GM19324 (cell line): ENCODE results near the gene LYPD6.

Experiments
- ATAC-seq: cut with Tn5 transposase; IDR thresholded peaks from one replicate; pipeline ENCODE4 v1.9.1; 2021; ENCODE audit warnings: mild to moderate bottlenecking, moderate library complexity; ENCODE audit not compliant: unreplicated experiment, low FRiP score

Gene LYPD6

GRCh38 chr2:149399934-149400615 is 69.7 kb downstream of the LYPD6 start:
- no peak for ATAC-seq

DNA sequence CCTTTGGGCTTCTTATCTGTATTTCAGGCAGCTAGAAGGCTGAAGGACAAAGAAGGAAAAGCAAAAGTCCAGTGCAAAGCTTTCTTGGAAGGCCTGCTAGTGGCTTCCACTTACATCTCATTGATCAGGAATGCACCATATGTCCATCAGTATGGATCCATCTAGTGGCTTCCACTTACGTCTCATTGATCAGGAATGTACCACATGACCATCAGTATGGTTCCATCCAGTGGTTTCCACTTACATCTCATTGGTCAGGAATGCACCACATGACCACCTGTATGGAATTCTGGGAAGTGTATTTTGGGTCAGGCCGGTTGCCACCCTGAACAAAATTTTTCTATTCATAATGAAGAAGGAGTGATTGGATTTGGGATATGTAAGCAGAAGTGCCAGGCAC is 70.6 kb downstream of the LYPD6 start:
- no peak for ATAC-seq

DNA sequence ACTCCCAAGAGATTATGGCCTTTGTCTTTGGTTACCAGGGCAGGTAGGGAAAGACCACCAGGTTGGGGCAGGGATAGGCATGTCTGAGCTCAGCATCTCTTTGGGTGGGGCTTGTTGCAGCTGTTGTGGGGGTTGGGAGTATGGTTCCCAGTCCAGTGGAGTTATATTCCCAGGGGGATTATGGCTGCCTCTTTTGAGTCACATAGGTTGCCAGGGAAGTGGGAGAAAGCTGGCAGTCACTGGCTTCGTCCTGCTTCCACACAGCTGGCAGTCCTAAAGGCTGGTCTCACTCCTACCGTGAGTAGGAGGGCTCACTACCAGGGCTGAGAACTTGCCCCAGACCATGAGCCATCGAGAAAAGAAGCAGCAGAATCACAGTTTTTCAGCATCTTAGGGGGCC is 79.1 kb downstream of the LYPD6 start:
- ATAC-seq: no peak

DNA sequence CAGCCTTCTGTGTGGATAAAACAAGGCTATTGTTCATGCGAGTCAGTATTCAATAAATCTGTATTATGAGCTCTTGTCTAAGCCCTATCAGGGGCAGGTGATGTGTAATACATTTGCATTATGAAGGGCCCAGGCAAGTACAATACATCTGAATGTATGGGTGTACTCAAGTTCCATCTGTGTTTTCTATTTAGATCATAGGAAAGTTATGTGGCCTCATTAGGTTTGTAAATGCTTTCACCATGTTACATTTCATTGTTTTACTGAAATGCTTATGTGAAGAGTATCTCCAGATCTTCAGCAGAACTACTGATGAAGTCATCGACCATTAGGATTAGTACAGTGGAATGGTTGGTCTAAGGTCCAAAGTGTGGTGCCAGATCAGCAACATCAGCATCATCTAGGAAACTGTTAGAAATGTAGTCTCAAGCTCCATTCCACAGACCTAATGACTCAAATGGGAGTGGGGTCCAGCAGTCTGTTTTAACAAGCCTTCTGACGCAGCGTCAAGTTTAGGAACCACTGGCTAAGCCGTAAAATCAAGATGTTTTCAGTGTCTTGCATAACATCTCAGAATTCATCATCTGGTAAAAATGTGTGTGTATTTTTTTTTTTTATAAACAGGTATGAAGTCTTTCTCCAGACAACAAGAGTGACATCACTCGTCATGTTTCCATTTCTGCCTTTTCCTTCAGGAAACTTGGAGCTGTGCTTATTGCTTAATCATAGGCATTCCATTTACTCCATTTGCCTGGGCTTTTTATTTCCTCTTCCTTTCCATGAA is 80.5 kb downstream of the LYPD6 start:
- ATAC-seq: no peak

DNA sequence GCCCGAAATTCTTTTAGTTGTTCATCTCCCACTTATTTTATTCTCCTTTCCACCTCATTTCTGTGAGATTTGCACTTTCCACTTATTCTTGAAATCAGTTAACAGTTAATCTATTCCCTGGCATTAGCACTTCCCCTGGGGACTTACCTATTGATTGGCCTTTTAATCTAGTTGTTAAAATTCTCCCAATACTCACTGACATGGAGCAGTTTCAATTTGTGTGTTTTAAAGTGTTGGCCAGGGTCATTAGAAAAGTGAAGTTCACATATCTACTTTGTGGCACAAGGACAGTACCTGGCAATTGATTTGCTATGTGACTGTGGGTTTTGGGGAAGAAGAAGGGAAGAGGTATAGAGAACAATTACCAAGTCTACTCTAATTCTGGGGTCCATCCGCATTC is 83.1 kb downstream of the LYPD6 start:
- ATAC-seq: no peak

- ATAC-seq: no peak
These were observed 84.7 kb downstream of the LYPD6 start for GRCh38 chr2:149415086-149415485.

GRCh38 chr2:149418065-149418464 is 87.7 kb downstream of the LYPD6 start:
- no peak for ATAC-seq

DNA sequence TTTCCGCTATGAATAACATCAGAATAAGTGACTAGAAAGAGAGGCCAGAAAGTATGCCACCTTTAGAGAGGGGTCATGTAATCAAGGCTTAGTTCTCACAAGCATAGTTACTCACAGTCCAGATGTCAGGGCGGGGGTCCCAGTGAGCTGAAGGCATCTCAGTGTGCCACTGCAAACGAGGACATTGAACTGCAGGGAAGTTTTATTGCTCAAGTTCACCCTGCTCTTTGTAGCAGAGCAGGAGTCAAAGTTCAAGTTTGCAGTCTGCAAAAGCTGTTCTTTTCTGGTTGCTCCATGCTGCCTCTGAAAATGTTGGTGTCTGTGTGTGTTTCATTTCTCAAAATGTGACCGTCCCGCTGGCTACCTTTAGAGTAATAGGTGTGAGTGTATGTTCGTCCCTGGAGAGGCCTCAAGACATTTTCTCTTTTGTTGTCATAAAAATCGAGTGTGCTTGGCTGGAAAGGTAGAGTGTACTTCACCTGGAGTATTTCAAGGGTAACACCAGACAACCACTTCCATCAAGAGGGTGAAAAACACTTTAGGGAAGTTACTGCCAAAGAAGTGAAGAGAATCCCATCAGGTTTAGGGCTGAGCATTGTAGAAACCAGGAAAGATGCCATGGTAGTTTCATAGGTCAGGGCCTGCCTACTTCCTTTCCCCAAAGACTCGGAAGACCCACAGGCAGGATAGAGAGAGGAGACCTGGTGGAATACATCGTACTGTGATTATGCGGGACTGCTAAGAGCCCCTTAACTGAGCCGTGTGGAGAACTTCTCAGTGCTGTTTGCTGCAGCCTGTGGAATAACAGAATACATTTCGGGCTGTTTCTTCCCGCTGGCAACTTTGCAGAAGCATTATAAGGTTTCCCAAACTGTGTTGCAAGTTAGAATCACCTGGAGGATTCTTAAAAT is 89.9 kb downstream of the LYPD6 start:
- no peak for ATAC-seq

DNA sequence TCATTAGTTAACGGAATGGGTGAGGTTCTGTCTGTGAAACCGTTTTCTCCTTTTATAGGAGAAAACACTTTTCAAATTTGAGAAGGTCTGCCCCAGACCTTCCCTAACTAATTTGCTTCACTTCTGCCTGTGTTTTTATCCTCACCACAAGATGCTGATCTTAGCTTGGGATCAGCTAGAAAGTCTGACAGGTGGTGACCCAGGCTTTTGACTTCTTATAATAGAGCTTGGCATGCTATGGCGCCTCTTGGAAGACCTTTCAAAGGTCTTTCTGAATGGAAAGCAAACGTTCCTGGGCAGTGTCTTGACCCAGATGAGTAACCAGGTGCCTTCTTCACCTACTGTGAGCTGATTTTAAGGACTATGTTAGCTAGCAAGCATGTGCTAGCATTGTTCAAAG is 91.4 kb downstream of the LYPD6 start:
- ATAC-seq: no peak

DNA sequence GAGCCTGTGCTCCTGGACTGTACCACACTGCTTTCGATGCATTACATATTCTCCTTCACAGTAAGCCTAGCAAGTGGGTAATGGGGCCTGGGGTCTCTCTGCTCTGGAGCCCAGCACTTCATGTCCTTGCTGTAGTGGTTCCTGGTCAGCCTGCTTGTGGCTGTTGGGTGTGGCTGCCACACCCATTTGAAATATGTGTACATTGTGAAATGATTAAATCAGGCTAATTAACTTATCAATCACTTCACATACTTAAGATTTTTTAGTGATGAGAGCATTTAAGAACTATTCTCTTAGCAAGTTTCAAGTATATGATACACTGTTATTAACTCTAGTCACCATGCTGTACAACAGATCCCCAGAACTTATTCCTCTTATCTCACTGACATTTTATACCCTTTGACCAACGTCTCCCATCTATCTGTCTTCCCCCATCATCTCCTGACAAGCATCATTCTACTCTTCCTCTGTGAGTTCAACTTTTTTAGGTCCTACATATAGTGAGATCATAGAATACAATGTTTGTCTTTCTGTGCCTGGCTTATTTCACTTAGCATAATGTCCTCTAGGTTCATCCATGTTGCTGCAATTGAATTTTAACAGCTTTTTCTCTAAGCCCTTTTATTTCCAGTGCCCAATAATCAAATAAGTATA is 92.1 kb downstream of the LYPD6 start:
- ATAC-seq: no peak

DNA sequence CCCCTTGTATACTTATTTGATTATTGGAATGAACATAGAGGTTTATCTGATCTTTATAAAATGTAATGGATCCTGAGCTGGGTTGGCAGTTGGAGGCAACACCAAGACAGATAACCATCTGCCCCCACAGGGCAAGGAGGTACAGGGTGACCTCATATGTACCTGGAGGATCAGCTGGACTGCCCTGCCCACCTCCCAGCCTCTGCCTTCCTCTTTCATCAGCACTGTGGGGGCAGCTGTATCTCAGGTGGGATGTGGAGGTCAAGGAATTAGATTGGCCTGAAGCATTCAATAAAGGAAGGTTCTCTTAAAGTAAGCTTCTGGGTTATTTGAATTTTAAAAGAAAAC is 92.6 kb downstream of the LYPD6 start:
- ATAC-seq: no peak

DNA sequence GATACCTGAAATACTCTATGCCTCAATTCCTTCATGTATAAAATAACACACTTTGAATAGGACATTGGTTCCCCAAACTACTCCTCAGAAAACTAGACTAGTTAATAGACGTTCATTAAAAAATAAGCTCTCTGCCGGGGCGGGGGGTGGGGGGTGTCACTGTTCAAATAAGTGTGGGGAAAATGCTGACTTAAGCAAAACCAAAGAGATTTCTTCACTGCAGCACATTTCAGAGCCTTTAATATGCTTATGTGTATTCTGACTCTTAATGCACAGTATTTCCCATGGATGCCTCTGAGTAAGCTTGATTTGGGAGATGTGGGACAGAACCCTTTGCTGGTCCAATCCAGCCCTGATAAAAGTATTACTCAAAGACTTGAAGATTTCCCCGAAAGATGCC is 93.2 kb downstream of the LYPD6 start:
- no peak for ATAC-seq

DNA sequence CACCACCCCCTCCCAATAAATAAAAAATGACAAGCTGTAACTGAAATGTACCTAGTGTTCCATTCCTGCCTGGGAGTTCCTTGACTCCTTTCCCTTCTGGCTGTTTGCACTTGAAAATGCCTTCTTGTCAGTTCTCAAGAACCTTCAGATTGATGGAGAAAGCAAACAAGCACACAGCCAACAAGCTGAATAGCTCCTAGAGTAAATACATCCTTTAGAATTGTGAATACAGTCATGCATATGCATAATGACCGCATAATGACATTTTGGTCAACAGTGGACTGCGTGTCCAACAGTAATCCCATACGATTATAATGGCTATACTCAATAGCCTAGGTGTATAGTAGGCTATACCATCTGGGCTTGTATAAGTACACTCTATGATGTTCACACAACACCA is 97.0 kb downstream of the LYPD6 start:
- ATAC-seq: no peak

DNA sequence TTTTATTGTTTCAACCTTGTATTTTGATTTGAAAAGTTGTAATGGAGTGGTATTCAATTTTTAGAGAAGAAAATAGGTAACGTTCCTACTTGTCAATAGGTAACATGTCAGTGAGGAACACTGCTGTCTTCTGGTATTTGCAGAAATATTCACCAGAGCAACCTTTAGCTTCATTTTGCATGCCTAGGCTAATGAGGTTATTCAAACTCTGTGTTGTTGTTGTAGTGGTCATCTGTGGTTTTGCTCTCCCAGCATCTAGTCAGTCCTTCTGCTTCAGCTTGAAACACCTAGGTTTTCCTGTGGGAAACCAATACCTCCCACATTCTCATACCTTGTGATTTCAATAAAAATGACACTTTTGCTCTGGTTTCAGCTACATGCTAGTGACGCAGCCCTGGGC is 98.4 kb downstream of the LYPD6 start:
- no peak for ATAC-seq

GRCh38 chr2:149430743-149431736 is 100.7 kb downstream of the LYPD6 start:
- no peak for ATAC-seq

DNA sequence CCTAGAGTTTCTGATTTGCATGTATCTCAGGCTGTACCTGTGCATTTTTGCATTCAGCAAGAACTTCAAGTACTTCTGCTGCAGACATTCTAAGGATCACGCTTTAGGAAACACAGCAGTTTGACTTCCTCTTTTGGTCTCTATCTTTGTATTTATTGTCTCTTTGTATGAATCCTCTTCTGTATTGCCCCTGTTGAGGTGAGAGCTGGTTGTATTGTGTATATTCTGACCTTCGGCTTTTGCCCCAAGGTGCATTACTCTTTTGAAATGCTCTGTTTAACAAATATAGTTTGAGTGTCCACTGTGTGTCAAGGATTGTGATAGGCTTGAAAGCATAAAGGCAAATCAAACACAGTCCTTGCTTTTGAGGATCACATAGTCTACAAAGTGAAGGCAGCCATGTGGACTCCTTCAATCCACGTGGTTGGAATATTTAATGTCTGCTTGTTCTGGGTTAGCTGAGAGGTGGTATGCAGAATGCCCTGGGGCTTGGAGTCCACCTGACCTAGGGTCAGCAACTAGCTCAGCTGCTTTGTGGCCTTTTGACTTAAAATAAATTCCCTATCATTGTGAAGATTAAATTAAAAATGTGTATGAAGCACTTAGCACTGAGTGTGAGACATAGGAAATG is 108.1 kb downstream of the LYPD6 start:
- no peak for ATAC-seq

GRCh38 chr2:149441255-149441654 is 110.9 kb downstream of the LYPD6 start:
- ATAC-seq: no peak

- no peak for ATAC-seq
These were observed 112.0 kb downstream of the LYPD6 start for GRCh38 chr2:149442346-149442745.

DNA sequence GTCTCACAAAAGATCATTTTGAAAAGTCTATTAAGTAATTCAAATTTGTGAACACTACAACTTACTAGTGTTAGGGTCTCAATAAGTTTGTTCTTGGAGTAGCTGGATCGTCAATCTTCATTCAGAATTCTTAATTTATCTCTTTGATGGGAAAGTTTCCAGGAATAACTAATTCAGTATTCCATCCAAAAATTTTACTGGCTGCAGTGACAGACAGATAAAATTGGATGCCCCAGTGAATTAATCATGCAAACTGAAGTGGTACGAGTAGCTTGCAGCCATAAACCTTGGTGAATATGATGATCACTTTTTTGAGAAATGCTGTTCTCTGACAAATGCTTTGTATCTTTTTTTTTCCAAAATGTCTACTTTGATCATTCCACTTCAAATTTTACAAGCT is 112.8 kb downstream of the LYPD6 start:
- ATAC-seq: no peak
